SK-MEL-5 (cell line): ENCODE data around the gene ANKS1A. TPM values are rescaled to one million over a fixed set of nuclear protein-coding genes. Genes with fewer than 3 reads are reported as not detected.

Experiments used
- DNase-seq: peaks from one replicate; pipeline ENCODE4 v3.0.0-alpha.2; 2016; ENCODE audit warnings: low read depth, low spot score
- in situ Hi-C: cut with HindIII; loops from 2 replicates; pipeline ENCODE4 v1.10.0; 2016; ENCODE audit warnings: low sequenced_read_pairs, high pct_unique_total_duplicates, low pct_unique_long_range_greater_than_20kb
- total RNA-seq: library from RNA; depleted of rRNA; stranded (reverse); fragments of >200 nt; shearing (Covaris generic); gene quantifications from 2 replicates; pipeline ENCODE4 v1.2.3, GENCODE V29; 2014

ANKS1A gene
- total RNA-seq, 1 experiment from 2014 or later = 13.6 TPM

- in situ Hi-C loops = no loop called here
- DNase-seq = no peak
Observed at GRCh38 chr6:35061651-35062410, 172.8 kb downstream of the ANKS1A start.

- no peak for DNase-seq
- in situ Hi-C loops = no loop called here
Observed at GRCh38 chr6:35062676-35063574, 173.9 kb downstream of the ANKS1A start.

- no peak for DNase-seq
- in situ Hi-C loops = no loop called here
Observed at GRCh38 chr6:35063701-35064280, 174.7 kb downstream of the ANKS1A start.

GRCh38 chr6:35064290-35064689 lies 175.2 kb downstream of the ANKS1A start:
- in situ Hi-C loops = no loop called here
- no peak for DNase-seq

GRCh38 chr6:35064757-35065440 lies 175.8 kb downstream of the ANKS1A start:
- in situ Hi-C loops = no loop called here
- DNase-seq = no peak

GRCh38 chr6:35065441-35065800 lies 176.4 kb downstream of the ANKS1A start:
- DNase-seq = no peak
- in situ Hi-C loops = no loop called here

GRCh38 chr6:35065870-35066269 lies 176.8 kb downstream of the ANKS1A start:
- in situ Hi-C loops = no loop called here
- no peak for DNase-seq

- no peak for DNase-seq
- in situ Hi-C loops = no loop called here
Observed at GRCh38 chr6:35067234-35067633, 178.2 kb downstream of the ANKS1A start.

GRCh38 chr6:35068206-35068605 lies 179.2 kb downstream of the ANKS1A start:
- in situ Hi-C loops = no loop called here
- DNase-seq = no peak

- in situ Hi-C loops = no loop called here
- no peak for DNase-seq
Observed at GRCh38 chr6:35068644-35069043, 179.6 kb downstream of the ANKS1A start.

GRCh38 chr6:35069262-35069661 lies 180.2 kb downstream of the ANKS1A start:
- in situ Hi-C loops = no loop called here
- no peak for DNase-seq

- no peak for DNase-seq
- in situ Hi-C loops = no loop called here
Observed at GRCh38 chr6:35070111-35070510, 181.1 kb downstream of the ANKS1A start.

- in situ Hi-C loops = no loop called here
- DNase-seq = no peak
Observed at GRCh38 chr6:35071347-35071994, 182.4 kb downstream of the ANKS1A start.

- DNase-seq = no peak
- in situ Hi-C loops = no loop called here
Observed at GRCh38 chr6:35072051-35072697, 183.1 kb downstream of the ANKS1A start.

- in situ Hi-C loops = no loop called here
- DNase-seq = no peak
Observed at GRCh38 chr6:35072698-35073055, 183.6 kb downstream of the ANKS1A start.

GRCh38 chr6:35073211-35073610 lies 184.2 kb downstream of the ANKS1A start:
- in situ Hi-C loops = no loop called here
- DNase-seq = no peak

GRCh38 chr6:35073766-35074471 lies 184.9 kb downstream of the ANKS1A start:
- DNase-seq = no peak
- in situ Hi-C loops = no loop called here
